Lower lobe of right lung (tissue), 2 donors: Measurements from ENCODE around the gene DENND2C. TPM values are rescaled to one million over a fixed set of nuclear protein-coding genes. Genes with fewer than 3 reads are reported as not detected.

Experiments used
- ATAC-seq, 2 donors: fragments of 200-7000 bp; cut with Tn5 transposase; one replicate each; pipeline ENCODE4 v1.9.1; 2020 to 2022; ENCODE audit warnings: mild to moderate bottlenecking in 2 of 2, moderate library complexity in 2 of 2
- DNase-seq: peaks from one replicate; pipeline ENCODE4 v3.0.0-alpha.2; 2020
- H3K27ac ChIP-seq: fragments of 200-600 bp; one replicate; pipeline ENCODE4 v1.8.0; 2022
- H3K27me3 ChIP-seq: fragments of 200-600 bp; one replicate; pipeline ENCODE4 v1.8.0; 2022; ENCODE audit warnings: low read depth
- H3K36me3 ChIP-seq: fragments of 200-600 bp; one replicate; pipeline ENCODE4 v1.8.0; 2022; ENCODE audit warnings: mild to moderate bottlenecking
- H3K4me1 ChIP-seq: fragments of 200-600 bp; one replicate; pipeline ENCODE4 v1.8.0; 2022
- H3K4me3 ChIP-seq: fragments of 200-600 bp; one replicate; pipeline ENCODE4 v1.8.0; 2022; ENCODE audit warnings: mild to moderate bottlenecking
- H3K9me3 ChIP-seq: fragments of 200-600 bp; one replicate; pipeline ENCODE4 v1.8.0; 2022
- CTCF ChIP-seq: fragments of 200-600 bp; IDR thresholded peaks from one replicate; pipeline ENCODE4 v1.8.0; 2022; ENCODE audit warnings: antibody characterized with exemption, mild to moderate bottlenecking
- intact Hi-C: fragments of 100-400 bp; cut with DNase I; formaldehyde crosslinking; loops from one replicate; pipeline ENCODE4 v1.11.0; 2022
- total RNA-seq: library from RNA; stranded (reverse); fragmentation: NEBNext Ultra II Directional; extraction: Animal tissue kit (Norgen Biotek cat#: 25700); gene quantifications from one replicate; pipeline ENCODE4 v1.2.1, GENCODE V29; 2021
- donor health status: DM: no; HTN: yes; CAD: no; lungs with severe emphysema.

The DENND2C gene
- total RNA-seq, 1 donor from 2014 or later: 3.8 TPM

GRCh38 chr1:114552106-114552639 lies 117.7 kb downstream of the DENND2C start:
- no peak for TF ChIP-seq CTCF
- ATAC-seq: no peak
- intact Hi-C loops: no loop called here
- no peak overlapping the region for H3K27ac ChIP-seq
- no peaks in the 10 kb centered on the region for H3K27me3 ChIP-seq
- no peaks in the 10 kb centered on the region for H3K36me3 ChIP-seq
- H3K9me3 ChIP-seq: no peaks in the 10 kb centered on the region
- no peaks in the 10 kb centered on the region for H3K4me1 ChIP-seq
- DNase-seq: no peak
- H3K4me3 ChIP-seq: no peak overlapping the region

GRCh38 chr1:114551400-114551799 lies 118.4 kb downstream of the DENND2C start:
- H3K9me3 ChIP-seq: no peaks in the 10 kb centered on the region
- ATAC-seq: no peak
- no peak overlapping the region for H3K4me3 ChIP-seq
- no peak for DNase-seq
- H3K4me1 ChIP-seq: no peaks in the 10 kb centered on the region
- no peak for TF ChIP-seq CTCF
- H3K27ac ChIP-seq: no peak overlapping the region
- intact Hi-C loops: no loop called here
- H3K27me3 ChIP-seq: no peaks in the 10 kb centered on the region
- no peaks in the 10 kb centered on the region for H3K36me3 ChIP-seq

- Histone ChIP-seq H3K36me3 (no peaks in the 10 kb centered on the region), H3K4me3 (no peak overlapping the region), H3K9me3 (no peaks in the 10 kb centered on the region), H3K4me1 (no peaks in the 10 kb centered on the region), H3K27ac (no peak overlapping the region), H3K27me3 (no peaks in the 10 kb centered on the region)
- intact Hi-C loops: no loop called here
- ATAC-seq: no peak
- no peak for DNase-seq
- no peak for TF ChIP-seq CTCF
Measured at GRCh38 chr1:114550336-114550735, 119.5 kb downstream of the DENND2C start.

DNA sequence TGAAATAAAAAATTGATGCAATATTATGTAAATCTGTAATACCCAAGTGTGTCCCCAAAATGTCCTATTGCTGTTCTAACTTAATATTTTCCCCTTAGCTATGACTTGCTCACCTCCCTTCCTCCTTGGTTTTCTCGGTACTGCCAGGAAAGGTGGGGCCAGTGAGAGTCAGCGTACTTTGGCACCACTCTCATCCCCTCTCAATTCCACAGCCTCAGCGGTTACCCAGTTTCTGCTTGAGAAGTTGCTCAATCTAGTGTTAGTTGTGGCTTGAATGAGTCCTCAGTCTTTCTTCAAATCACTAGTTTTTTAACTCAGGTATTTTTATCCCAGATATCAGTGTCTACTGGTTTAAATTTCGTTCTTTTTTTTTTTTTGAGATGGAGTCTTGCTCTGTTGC lies 120.7 kb downstream of the DENND2C start:
- no peaks in the 10 kb centered on the region for H3K27me3 ChIP-seq
- H3K27ac ChIP-seq: no peak overlapping the region
- intact Hi-C loops: no loop called here
- no peaks in the 10 kb centered on the region for H3K9me3 ChIP-seq
- TF ChIP-seq CTCF: no peak
- H3K4me3 ChIP-seq: no peak overlapping the region
- no peaks in the 10 kb centered on the region for H3K36me3 ChIP-seq
- no peaks in the 10 kb centered on the region for H3K4me1 ChIP-seq
- peak; percentile 83 to 90 for ATAC-seq
- DNase-seq: no peak

DNA sequence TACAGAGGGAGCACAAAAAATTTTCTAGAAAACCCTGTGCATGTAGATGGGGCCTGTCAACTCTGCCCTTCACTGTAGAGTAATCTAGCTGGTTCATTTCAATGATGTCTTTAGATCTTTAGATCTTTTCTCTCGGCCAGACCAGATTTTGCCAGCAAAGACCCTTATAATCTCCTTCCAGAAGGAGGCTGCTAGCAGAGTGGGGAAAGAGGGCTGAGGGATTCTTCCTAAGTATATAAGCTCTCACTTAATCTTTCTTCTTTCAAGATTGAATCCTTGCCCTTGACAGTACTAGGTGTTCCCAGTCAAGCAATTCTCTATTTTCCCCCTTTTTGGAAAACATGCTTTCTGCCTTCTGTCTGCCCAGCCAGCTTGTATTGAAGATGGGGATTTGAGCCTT lies 122.8 kb downstream of the DENND2C start:
- Histone ChIP-seq H3K9me3 (no peaks in the 10 kb centered on the region), H3K27me3 (no peaks in the 10 kb centered on the region), H3K4me3 (no peak overlapping the region), H3K36me3 (no peaks in the 10 kb centered on the region), H3K27ac (no peak overlapping the region), H3K4me1 (no peaks in the 10 kb centered on the region)
- intact Hi-C loops: no loop called here
- DNase-seq (no peak), ATAC-seq (no peak)
- TF ChIP-seq CTCF: no peak

- ATAC-seq: no peak
- H3K4me1 ChIP-seq: no peaks in the 10 kb centered on the region
- TF ChIP-seq CTCF: no peak
- H3K27me3 ChIP-seq: no peaks in the 10 kb centered on the region
- H3K9me3 ChIP-seq: no peaks in the 10 kb centered on the region
- H3K27ac ChIP-seq: no peak overlapping the region
- DNase-seq: no peak
- H3K36me3 ChIP-seq: no peaks in the 10 kb centered on the region
- no peak overlapping the region for H3K4me3 ChIP-seq
- intact Hi-C loops: no loop called here
Measured at GRCh38 chr1:114545796-114546195, 124.1 kb downstream of the DENND2C start.
